CD4-positive, alpha-beta T cell (primary cell): ENCODE data around the gene SRD5A2. TPM values are rescaled to one million over a fixed set of nuclear protein-coding genes. Genes with fewer than 3 reads are reported as not detected.

Source experiments
- ATAC-seq: fragments of 200-7000 bp; cut with Tn5 transposase; one replicate; pipeline ENCODE4 v1.10.0; 2022; ENCODE audit warnings: mild to moderate bottlenecking; ENCODE audit not compliant: poor library complexity
- CTCF ChIA-PET: fragments of 350-600 bp; sonication (Branson Sonifier 250); formaldehyde crosslinking; loops from one replicate; lab custom pipeline; 2021; ENCODE audit warnings: antibody characterized with exemption, inconsistent platforms; lab: Charles Lee
- POLR2A ChIA-PET: fragments of 350-600 bp; sonication (Branson Sonifier 250); formaldehyde crosslinking; loops from one replicate; lab custom pipeline; 2021; ENCODE audit warnings: antibody characterized with exemption, inconsistent platforms; lab: Charles Lee
- DNase-seq, 14 experiments: peaks; one replicate each; pipeline ENCODE4 v3.0.0-alpha.2; 2013 to 2020; ENCODE audit warnings: mixed read lengths in 2 of 14
- H3K27ac ChIP-seq, 2 donors: one replicate each; pipeline versions ENCODE4 v1.5.1 to v1.7.0; 2013; ENCODE audit warnings: low read length in 2 of 2, low read depth in 1 of 2, mild to moderate bottlenecking in 1 of 2
- H3K27me3 ChIP-seq, 2 experiments: 1 replicate in 1 of 2; 2 replicates in 1 of 2; pipeline versions ENCODE4 v1.6.1 to v1.7.0; 2013; ENCODE audit warnings: low read length in 2 of 2, control low read depth in 1 of 2, mild to moderate bottlenecking in 1 of 2, moderate library complexity in 1 of 2; ENCODE audit not compliant: insufficient read depth in 2 of 2, control insufficient read depth in 1 of 2
- H3K36me3 ChIP-seq: one replicate; pipeline ENCODE4 v1.6.1; 2013; ENCODE audit warnings: low read length, control low read depth; ENCODE audit not compliant: insufficient read depth
- H3K4me1 ChIP-seq: one replicate; pipeline ENCODE4 v1.6.1; 2013; ENCODE audit warnings: low read length, control low read depth; ENCODE audit not compliant: insufficient read depth
- H3K4me3 ChIP-seq: one replicate; pipeline ENCODE4 v1.5.1; 2013; ENCODE audit warnings: mild to moderate bottlenecking, low read length, moderate library complexity
- H3K9me3 ChIP-seq, 2 experiments: 1 replicate in 1 of 2; 2 replicates in 1 of 2; pipeline versions ENCODE4 v1.6.1 to v1.7.0; 2013; ENCODE audit warnings: low read length in 2 of 2, mild to moderate bottlenecking in 2 of 2, control low read depth in 1 of 2, moderate library complexity in 1 of 2; ENCODE audit not compliant: control insufficient read depth in 1 of 2, insufficient read depth in 1 of 2
- H3K27ac Mint-ChIP-seq: one replicate; pipeline ENCODE4 v1.8.0; 2020; ENCODE audit warnings: mixed read lengths
- H3K27me3 Mint-ChIP-seq: one replicate; pipeline ENCODE4 v1.8.0; 2021; ENCODE audit warnings: mixed read lengths
- H3K36me3 Mint-ChIP-seq: one replicate; pipeline ENCODE4 v1.8.0; 2021; ENCODE audit warnings: low read depth, mixed read lengths
- H3K4me1 Mint-ChIP-seq: one replicate; pipeline ENCODE4 v1.8.0; 2021; ENCODE audit warnings: low read depth, mixed read lengths
- H3K4me3 Mint-ChIP-seq: one replicate; pipeline ENCODE4 v1.8.0; 2020; ENCODE audit warnings: mild to moderate bottlenecking, mixed read lengths
- H3K9me3 Mint-ChIP-seq: one replicate; pipeline ENCODE4 v1.8.0; 2020; ENCODE audit warnings: mixed read lengths
- intact Hi-C, 2 experiments: fragments of 100-400 bp; cut with DNase I in 1 of 2; cut with micrococcal nuclease in 1 of 2; formaldehyde crosslinking; loops; one replicate each; pipeline versions ENCODE4 v1.15.1 to v1.9.0; 2023 to 2025; cut with DNase I, micrococcal nuclease
- total RNA-seq, 174 experiments: library from RNA in 2 of 174; stranded (reverse) in 2 of 174; gene quantifications; one replicate each; pipeline ENCODE4 v1.2.3 and lab custom pipeline; 2021 to 2026
- TF ChIP-seq, protein P1 (sequence below): fragments of 200-600 bp; IDR thresholded peaks from one replicate; pipeline ENCODE4 v1.8.0; 2022; ENCODE audit warnings: antibody characterized with exemption, mild to moderate bottlenecking

Gene SRD5A2
- total RNA-seq, 2 experiments from 2014 or later, result not detected

DNA sequence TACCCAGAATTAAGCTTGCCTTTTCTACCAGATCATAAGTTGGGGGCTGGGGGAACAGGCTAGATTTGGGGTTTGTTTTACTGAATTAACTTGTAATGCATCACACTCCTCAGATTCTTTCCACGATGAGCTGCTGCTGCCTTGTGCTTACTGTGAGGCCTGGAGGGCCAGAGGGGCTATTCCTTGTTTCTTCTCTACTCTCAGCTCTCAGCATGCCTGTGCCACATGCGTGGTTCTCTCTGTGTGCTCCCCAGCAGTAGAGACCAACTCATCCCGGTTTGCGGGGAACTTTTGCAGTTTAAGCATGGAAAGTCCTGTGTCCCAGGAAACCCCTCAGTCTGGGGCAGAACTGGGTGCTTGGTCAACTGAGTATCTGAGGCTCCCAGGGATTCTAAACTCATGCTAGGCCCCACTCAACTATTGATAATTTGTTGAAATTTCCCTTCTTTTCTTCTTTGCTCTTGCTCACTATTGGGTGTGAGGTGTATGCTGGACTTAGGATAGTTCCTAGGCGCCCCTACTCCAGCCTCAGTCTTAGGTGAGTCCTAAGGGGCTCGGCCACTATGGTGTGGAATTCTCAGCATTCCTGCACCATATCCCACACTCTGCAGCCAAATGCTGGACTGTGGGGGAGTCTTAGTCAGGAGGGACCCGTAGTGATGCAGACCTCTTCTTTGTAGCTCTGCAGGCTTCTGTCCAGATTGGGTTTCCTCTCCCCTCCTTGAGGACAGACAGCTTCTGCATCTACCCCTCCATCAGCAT, 63.1 kb downstream of the SRD5A2 start:
- Mint-ChIP-seq H3K36me3 (no peaks in the 10 kb centered on the region), H3K27ac (no peak overlapping the region), H3K4me1 (no peaks in the 10 kb centered on the region), H3K4me3 (no peak overlapping the region), H3K9me3 (no peaks in the 10 kb centered on the region), H3K27me3 (peaks cover 13% of the 10 kb centered on the region)
- H3K36me3 ChIP-seq, result no peaks in the 10 kb centered on the region
- H3K4me3 ChIP-seq, result no peak overlapping the region
- DNase-seq (no peak), ATAC-seq (no peak)
- H3K4me1 ChIP-seq, result no peaks in the 10 kb centered on the region
- POLR2A ChIA-PET, result no interaction called here
- H3K9me3 ChIP-seq, result no peaks in the 10 kb centered on the region
- H3K27me3 ChIP-seq, result no peaks in the 10 kb centered on the region
- H3K27ac ChIP-seq, result no peak overlapping the region
- CTCF ChIA-PET, result no interaction called here
- intact Hi-C loops, result no loop called here
- TF ChIP-seq, protein P1, sequence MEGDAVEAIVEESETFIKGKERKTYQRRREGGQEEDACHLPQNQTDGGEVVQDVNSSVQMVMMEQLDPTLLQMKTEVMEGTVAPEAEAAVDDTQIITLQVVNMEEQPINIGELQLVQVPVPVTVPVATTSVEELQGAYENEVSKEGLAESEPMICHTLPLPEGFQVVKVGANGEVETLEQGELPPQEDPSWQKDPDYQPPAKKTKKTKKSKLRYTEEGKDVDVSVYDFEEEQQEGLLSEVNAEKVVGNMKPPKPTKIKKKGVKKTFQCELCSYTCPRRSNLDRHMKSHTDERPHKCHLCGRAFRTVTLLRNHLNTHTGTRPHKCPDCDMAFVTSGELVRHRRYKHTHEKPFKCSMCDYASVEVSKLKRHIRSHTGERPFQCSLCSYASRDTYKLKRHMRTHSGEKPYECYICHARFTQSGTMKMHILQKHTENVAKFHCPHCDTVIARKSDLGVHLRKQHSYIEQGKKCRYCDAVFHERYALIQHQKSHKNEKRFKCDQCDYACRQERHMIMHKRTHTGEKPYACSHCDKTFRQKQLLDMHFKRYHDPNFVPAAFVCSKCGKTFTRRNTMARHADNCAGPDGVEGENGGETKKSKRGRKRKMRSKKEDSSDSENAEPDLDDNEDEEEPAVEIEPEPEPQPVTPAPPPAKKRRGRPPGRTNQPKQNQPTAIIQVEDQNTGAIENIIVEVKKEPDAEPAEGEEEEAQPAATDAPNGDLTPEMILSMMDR, result no peak

DNA sequence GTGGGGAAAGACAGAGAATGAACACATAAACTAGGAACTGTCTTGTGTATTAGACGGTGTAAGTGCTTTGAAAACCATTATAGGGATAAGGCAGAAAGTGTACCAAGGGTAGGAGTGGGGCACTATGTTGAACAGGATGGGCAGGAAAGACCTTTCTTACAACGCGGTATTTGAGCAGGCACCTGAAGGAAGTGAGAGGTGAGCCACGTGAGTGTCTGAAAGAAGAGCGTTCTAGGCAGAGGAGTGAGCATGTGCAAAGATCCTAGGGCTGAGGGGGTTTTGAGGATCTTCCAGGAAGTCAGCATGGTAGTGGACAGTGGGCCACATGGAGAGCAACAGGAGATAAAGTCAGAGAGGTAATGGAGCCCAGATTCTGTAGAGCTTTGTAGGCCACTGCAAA, 65.2 kb downstream of the SRD5A2 start:
- CTCF ChIA-PET, result no interaction called here
- Histone ChIP-seq H3K27me3 (no peaks in the 10 kb centered on the region), H3K36me3 (no peaks in the 10 kb centered on the region), H3K4me3 (no peak overlapping the region), H3K9me3 (no peaks in the 10 kb centered on the region), H3K27ac (no peak overlapping the region), H3K4me1 (no peaks in the 10 kb centered on the region)
- Mint-ChIP-seq H3K4me3 (no peak overlapping the region), H3K27ac (no peak overlapping the region), H3K27me3 (peaks cover 9% of the 10 kb centered on the region), H3K4me1 (no peaks in the 10 kb centered on the region), H3K36me3 (no peaks in the 10 kb centered on the region), H3K9me3 (no peaks in the 10 kb centered on the region)
- POLR2A ChIA-PET, result no interaction called here
- TF ChIP-seq, protein P1, result no peak
- ATAC-seq (no peak), DNase-seq (no peak)
- intact Hi-C loops, result no loop called here

DNA sequence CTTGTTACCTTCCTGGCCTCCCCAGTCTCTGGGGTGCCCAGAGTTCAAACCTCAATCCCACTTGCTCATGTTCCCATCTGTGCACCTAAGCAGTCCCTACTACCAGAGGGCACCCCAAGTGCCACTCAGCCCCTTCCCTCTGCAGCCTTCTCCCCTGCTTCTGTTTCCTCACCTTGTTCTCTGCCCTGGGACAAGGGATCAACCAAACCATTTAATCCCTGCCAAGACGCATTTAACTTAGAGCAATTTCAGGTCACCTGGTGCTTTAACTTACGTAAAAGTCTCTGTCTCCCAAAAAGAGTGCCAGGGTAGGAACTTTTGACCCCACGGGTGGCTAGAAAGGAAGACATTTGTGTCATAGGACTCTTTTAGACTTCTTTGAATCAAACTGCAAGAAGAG, 67.2 kb downstream of the SRD5A2 start:
- H3K9me3 ChIP-seq, result no peaks in the 10 kb centered on the region
- ChIA-PET POLR2A (no interaction called here), CTCF (no interaction called here)
- no peak for DNase-seq
- Mint-ChIP-seq H3K36me3 (no peaks in the 10 kb centered on the region), H3K9me3 (no peaks in the 10 kb centered on the region), H3K27me3 (peaks cover 8% of the 10 kb centered on the region), H3K4me1 (no peaks in the 10 kb centered on the region), H3K27ac (no peak overlapping the region), H3K4me3 (no peak overlapping the region)
- no peak overlapping the region for H3K4me3 ChIP-seq
- ATAC-seq, result no peak
- H3K4me1 ChIP-seq, result no peaks in the 10 kb centered on the region
- no peak overlapping the region for H3K27ac ChIP-seq
- TF ChIP-seq, protein P1, result no peak
- intact Hi-C loops, result no loop called here
- H3K36me3 ChIP-seq, result no peaks in the 10 kb centered on the region
- no peaks in the 10 kb centered on the region for H3K27me3 ChIP-seq
